ENCODE measurements around the gene TOR2A.

GRCh38 chr9:127682351-127683136 lies 52.5 kb downstream of the TOR2A start:
- no peak for TF ChIP-seq RBM34 (IDR thresholded peaks at IDR 0.05; ENCODE audit: borderline replicate concordance, insufficient read depth, low read length)
- no peak for TF ChIP-seq CBFA2T2 (conservative IDR thresholded peaks at IDR 0.05)
- TF ChIP-seq, protein P1, sequence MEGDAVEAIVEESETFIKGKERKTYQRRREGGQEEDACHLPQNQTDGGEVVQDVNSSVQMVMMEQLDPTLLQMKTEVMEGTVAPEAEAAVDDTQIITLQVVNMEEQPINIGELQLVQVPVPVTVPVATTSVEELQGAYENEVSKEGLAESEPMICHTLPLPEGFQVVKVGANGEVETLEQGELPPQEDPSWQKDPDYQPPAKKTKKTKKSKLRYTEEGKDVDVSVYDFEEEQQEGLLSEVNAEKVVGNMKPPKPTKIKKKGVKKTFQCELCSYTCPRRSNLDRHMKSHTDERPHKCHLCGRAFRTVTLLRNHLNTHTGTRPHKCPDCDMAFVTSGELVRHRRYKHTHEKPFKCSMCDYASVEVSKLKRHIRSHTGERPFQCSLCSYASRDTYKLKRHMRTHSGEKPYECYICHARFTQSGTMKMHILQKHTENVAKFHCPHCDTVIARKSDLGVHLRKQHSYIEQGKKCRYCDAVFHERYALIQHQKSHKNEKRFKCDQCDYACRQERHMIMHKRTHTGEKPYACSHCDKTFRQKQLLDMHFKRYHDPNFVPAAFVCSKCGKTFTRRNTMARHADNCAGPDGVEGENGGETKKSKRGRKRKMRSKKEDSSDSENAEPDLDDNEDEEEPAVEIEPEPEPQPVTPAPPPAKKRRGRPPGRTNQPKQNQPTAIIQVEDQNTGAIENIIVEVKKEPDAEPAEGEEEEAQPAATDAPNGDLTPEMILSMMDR (IDR thresholded peaks at IDR 0.05 in 2 of 3, conservative IDR thresholded peaks at IDR 0.05 in 1 of 3; ENCODE audit: insufficient read depth in 2 of 3, low read depth in 1 of 3, low read length in 3 of 3): no peak
- no peak for TF ChIP-seq EZH2 (IDR thresholded peaks at IDR 0.05; ENCODE audit: borderline replicate concordance, low read depth, low read length)
- TF ChIP-seq RFX5 (IDR thresholded peaks at IDR 0.05; ENCODE audit: low read depth, low read length): no peak
- TF ChIP-seq MEF2A (IDR thresholded peaks at IDR 0.05; ENCODE audit: control insufficient read depth, low read depth, low read length): no peak
- no peak for TF ChIP-seq GATA2 (CRISPR knock-in tag; IDR thresholded peaks at IDR 0.05)
- TF ChIP-seq MAZ (CRISPR knock-in tag; conservative IDR thresholded peaks at IDR 0.05 in 1 of 2, IDR thresholded peaks at IDR 0.05 in 1 of 2): no peak
